ENCODE data around the gene CNTNAP2.

DNA sequence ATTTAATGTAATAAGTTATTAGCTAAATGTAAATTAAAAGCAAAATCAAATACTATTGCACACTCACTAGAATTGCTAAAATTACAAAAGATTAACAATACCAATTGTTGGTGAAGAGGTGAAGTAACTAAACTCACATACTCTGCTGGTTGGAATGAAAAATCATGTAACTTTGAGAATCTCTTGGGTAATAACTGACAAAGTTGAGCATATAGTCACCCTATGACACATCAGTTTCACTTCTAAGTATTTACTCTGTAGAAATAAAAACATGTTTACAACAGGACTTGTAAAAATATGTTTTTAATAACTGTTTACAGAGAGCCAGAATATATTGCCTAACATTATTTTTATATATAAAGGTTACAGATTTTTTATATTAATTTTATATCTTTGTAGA, 33.6 kb downstream of the CNTNAP2 start:
- TF ChIP-seq, protein P1, sequence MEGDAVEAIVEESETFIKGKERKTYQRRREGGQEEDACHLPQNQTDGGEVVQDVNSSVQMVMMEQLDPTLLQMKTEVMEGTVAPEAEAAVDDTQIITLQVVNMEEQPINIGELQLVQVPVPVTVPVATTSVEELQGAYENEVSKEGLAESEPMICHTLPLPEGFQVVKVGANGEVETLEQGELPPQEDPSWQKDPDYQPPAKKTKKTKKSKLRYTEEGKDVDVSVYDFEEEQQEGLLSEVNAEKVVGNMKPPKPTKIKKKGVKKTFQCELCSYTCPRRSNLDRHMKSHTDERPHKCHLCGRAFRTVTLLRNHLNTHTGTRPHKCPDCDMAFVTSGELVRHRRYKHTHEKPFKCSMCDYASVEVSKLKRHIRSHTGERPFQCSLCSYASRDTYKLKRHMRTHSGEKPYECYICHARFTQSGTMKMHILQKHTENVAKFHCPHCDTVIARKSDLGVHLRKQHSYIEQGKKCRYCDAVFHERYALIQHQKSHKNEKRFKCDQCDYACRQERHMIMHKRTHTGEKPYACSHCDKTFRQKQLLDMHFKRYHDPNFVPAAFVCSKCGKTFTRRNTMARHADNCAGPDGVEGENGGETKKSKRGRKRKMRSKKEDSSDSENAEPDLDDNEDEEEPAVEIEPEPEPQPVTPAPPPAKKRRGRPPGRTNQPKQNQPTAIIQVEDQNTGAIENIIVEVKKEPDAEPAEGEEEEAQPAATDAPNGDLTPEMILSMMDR (conservative IDR thresholded peaks at IDR 0.05 in 1 of 2, IDR thresholded peaks at IDR 0.05 in 1 of 2; ENCODE audit: low read depth in 1 of 2, low read length in 2 of 2): no peak
- TF ChIP-seq EZH2 (IDR thresholded peaks at IDR 0.05; ENCODE audit: low read length, missing control alignments): no peak

Data from fibroblast of lung (primary cell).